Measurements from ENCODE around the gene USF2. TPM values are rescaled to one million over a fixed set of nuclear protein-coding genes. Genes with fewer than 3 reads are reported as not detected.
A peak's percentile ranks its signal among the peaks of the same experiment; 100 is the strongest.

The USF2 gene
- total RNA-seq, 1 experiment from 2014 or later = 123 TPM

DNA sequence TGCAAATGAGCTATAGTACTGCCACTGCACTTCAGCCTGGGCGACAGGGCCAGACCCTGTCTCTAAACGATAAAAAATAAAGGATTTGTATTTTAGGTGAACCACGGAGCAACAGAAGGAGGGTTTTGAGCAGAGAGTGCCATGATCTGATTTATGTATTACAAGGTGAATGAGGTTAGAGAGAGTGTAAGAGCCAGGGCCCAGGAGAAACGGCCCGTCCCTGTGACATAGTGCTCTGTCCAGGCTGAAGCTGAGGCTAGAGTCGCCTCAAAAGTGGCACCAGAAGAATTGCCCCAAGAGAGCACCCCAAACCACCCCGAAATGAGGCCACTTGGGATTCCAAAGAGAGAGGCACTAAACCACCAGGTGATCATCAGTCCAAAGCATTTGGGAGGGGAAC, 40.1 kb downstream of the USF2 start:
- peaks cover 0 to 8% of the 10 kb centered on the region in 2 experiments; a peak in 2 of 4 replicates for H3K4me1 Mint-ChIP-seq
- H3K4me3 Mint-ChIP-seq = no peak overlapping the region
- no peak overlapping the region for H4K91ac ChIP-seq (ENCODE audit: insufficient read length, low read depth, low read length)
- H3K9me3 Mint-ChIP-seq = no peaks in the 10 kb centered on the region
- no peak overlapping the region for H3K9ac ChIP-seq (ENCODE audit: extremely low read depth, insufficient read length, low read length)
- H3K4me1 ChIP-seq (ENCODE audit: insufficient read depth, low read length) = no peaks in the 10 kb centered on the region; the same call in 1 of the 2 replicates
- H3K4ac ChIP-seq (ENCODE audit: low read depth, low read length) = no peak overlapping the region
- H2AK5ac ChIP-seq (ENCODE audit: insufficient read length, low read length) = no peak overlapping the region
- no peak overlapping the region for H3K23ac ChIP-seq (ENCODE audit: insufficient read length, low read depth, low read length)
- no peaks in the 10 kb centered on the region for H3K27me3 ChIP-seq (ENCODE audit: insufficient read depth, low read length)
- no peak overlapping the region for H2BK12ac ChIP-seq (ENCODE audit: insufficient read length, low read depth, low read length)
- H3K14ac ChIP-seq (ENCODE audit: insufficient read depth, low read length) = no peak overlapping the region; the same call in 1 of the 2 replicates
- no peaks in the 10 kb centered on the region for H4K20me1 ChIP-seq (ENCODE audit: control insufficient read depth, insufficient read depth, insufficient read length)
- no peaks in the 10 kb centered on the region for H3K79me2 ChIP-seq (ENCODE audit: insufficient read depth, low read length)
- H2BK20ac ChIP-seq (ENCODE audit: low read depth, low read length, poor library complexity, severe bottlenecking) = no peak overlapping the region
- H2BK5ac ChIP-seq (ENCODE audit: insufficient read length, low read length) = no peak overlapping the region
- no peak overlapping the region for H3K4me2 ChIP-seq (ENCODE audit: insufficient read depth, insufficient read length, low read length)
- H2AFZ ChIP-seq (ENCODE audit: low read length) = no peak overlapping the region
- H3T11ph ChIP-seq (ENCODE audit: low read length) = no peak overlapping the region
- H2BK15ac ChIP-seq (ENCODE audit: low read depth, low read length) = no peak overlapping the region
- H3K27ac ChIP-seq (ENCODE audit: insufficient read length, low read depth, low read length) = no peak overlapping the region
- H3K23me2 ChIP-seq (ENCODE audit: insufficient read length, low read depth, low read length, poor library complexity, severe bottlenecking) = no peaks in the 10 kb centered on the region
- H3K27me3 Mint-ChIP-seq (ENCODE audit: low read depth) = no peaks in the 10 kb centered on the region; the same call in 1 of the 2 replicates
- H4K8ac ChIP-seq (replicated peaks; ENCODE audit: insufficient read length, low read depth, low read length) = no peak overlapping the region
- H3K56ac ChIP-seq (ENCODE audit: insufficient read length, low read depth, low read length) = no peak overlapping the region
- H2BK120ac ChIP-seq (ENCODE audit: low read depth, low read length, poor library complexity, severe bottlenecking) = no peak overlapping the region
- H3K27ac Mint-ChIP-seq = peak overlapping the region in 1 of 3 experiments; percentile 70; a peak in 2 of 7 replicates
- H3K9me3 ChIP-seq (ENCODE audit: control insufficient read depth, low read depth, low read length) = no peaks in the 10 kb centered on the region
- no peak for TF ChIP-seq CTCF (conservative IDR thresholded peaks at IDR 0.05)
- no CpG with 5 or more reads among the region's 7 CpGs for WGBS (ENCODE audit: extremely low coverage, insufficient read length, low lambda C conversion rate)
- H4K5ac ChIP-seq (ENCODE audit: insufficient read length, low read depth, low read length) = no peak overlapping the region
- H3K79me1 ChIP-seq (ENCODE audit: insufficient read depth, low read depth, low read length, poor library complexity, severe bottlenecking) = no peaks in the 10 kb centered on the region
- H3K18ac ChIP-seq (ENCODE audit: insufficient read length, low read depth, low read length) = no peak overlapping the region
- peaks cover 0 to 2% (median 0%) of the 10 kb centered on the region in 3 experiments; a peak in 1 of 7 replicates for H3K36me3 Mint-ChIP-seq (ENCODE audit: insufficient read depth in 1 of 3, low read depth in 3 of 3)
- DNase-seq = no peak
